GM19025 (cell line): ENCODE results near the gene AP1M2.
"Not testable (repeated sequence)": the region's sequence is repeated elsewhere in the genome, so short reads cannot be mapped to it uniquely, and the experiment has no call there.

ENCODE experiments used
- ATAC-seq: cut with Tn5 transposase; IDR thresholded peaks from one replicate; pipeline ENCODE4 v1.9.1; 2021; ENCODE audit warnings: mild to moderate bottlenecking, low read depth, moderate library complexity; ENCODE audit not compliant: unreplicated experiment

The AP1M2 gene

GRCh38 chr19:10566408-10566657 is 20.8 kb downstream of the AP1M2 start:
- no peak for ATAC-seq

- ATAC-seq = peak; percentile 35
These were observed 21.3 kb downstream of the AP1M2 start, which contains the start of gene KRI1 for GRCh38 chr19:10565567-10566407. KRI1 (minus strand) TSS chr19:10566010; CDS start chr19:10565999, 11 bp downstream.

GRCh38 chr19:10565028-10565566 is 22.0 kb downstream of the AP1M2 start:
- no peak for ATAC-seq

GRCh38 chr19:10562609-10563008 is 24.5 kb downstream of the AP1M2 start:
- ATAC-seq = no peak

- ATAC-seq = no peak
These were observed 27.0 kb downstream of the AP1M2 start for GRCh38 chr19:10560154-10560553.

GRCh38 chr19:10557603-10558197 is 29.4 kb downstream of the AP1M2 start:
- ATAC-seq = no peak

GRCh38 chr19:10555610-10555973 is 31.5 kb downstream of the AP1M2 start:
- no peak for ATAC-seq

- ATAC-seq = no peak
These were observed 32.1 kb downstream of the AP1M2 start for GRCh38 chr19:10554760-10555609.

- no peak for ATAC-seq
These were observed 33.1 kb downstream of the AP1M2 start for GRCh38 chr19:10553943-10554381.

GRCh38 chr19:10553087-10553667 is 33.9 kb downstream of the AP1M2 start:
- ATAC-seq = no peak

GRCh38 chr19:10552510-10553053 is 34.5 kb downstream of the AP1M2 start:
- ATAC-seq = no peak

GRCh38 chr19:10551698-10552301 is 35.3 kb downstream of the AP1M2 start:
- no peak for ATAC-seq

GRCh38 chr19:10551006-10551405 is 36.1 kb downstream of the AP1M2 start:
- ATAC-seq = not testable (repeated sequence)

- no peak for ATAC-seq
These were observed 36.8 kb downstream of the AP1M2 start for GRCh38 chr19:10550336-10550735.

- no peak for ATAC-seq
These were observed 37.4 kb downstream of the AP1M2 start for GRCh38 chr19:10549733-10550132.

- no peak for ATAC-seq
These were observed 38.3 kb downstream of the AP1M2 start for GRCh38 chr19:10548746-10549276.

- no peak for ATAC-seq
These were observed 40.3 kb downstream of the AP1M2 start for GRCh38 chr19:10546817-10547216.

- no peak for ATAC-seq
These were observed 42.3 kb downstream of the AP1M2 start for GRCh38 chr19:10544753-10545251.

- ATAC-seq = no peak
These were observed 42.8 kb downstream of the AP1M2 start for GRCh38 chr19:10544242-10544752.
